K562 (cell line): ENCODE data around the gene TMEM132D. TPM values are rescaled to one million over a fixed set of nuclear protein-coding genes. Genes with fewer than 3 reads are reported as not detected.

Source experiments
- ATAC-seq: fragments of 200-7000 bp; cut with Tn5 transposase; 3 replicates; pipeline ENCODE4 v1.9.1; 2020; ENCODE audit warnings: moderate library complexity
- BruUV-seq: library from RNA; stranded (reverse); fragments of 400-500 nt; replicated peaks from 2 replicates; lab custom pipeline; 2021; lab: Mats Ljungman, UMichigan
- CTCF ChIA-PET: fragments of 300-600 bp; formaldehyde crosslinking; extraction: SDS; loops from one replicate; lab custom pipeline; 2021; ENCODE audit warnings: low intra/inter-chr PET ratio; lab: Yijun Ruan, JAX
- POLR2A ChIA-PET: fragments of 300-600, 350-650 bp; sonication (Branson Sonifier 250); formaldehyde crosslinking; extraction: SDS; loops from one replicate; lab custom pipeline; 2021; ENCODE audit warnings: antibody characterized with exemption, inconsistent platforms; lab: Yijun Ruan, JAX
- DNase-seq, 4 experiments: peaks; one replicate each; pipeline versions ENCODE4 v3.0.0 to v3.0.0-alpha.2; 2011 to 2018; ENCODE audit warnings: low spot score in 3 of 4, mixed read lengths in 3 of 4; ENCODE audit errors: extremely low read depth in 1 of 4
- FAIRE-seq: peaks from 2 replicates; lab custom pipeline; 2011; peaks lifted over from hg19 to GRCh38; lab: Jason Lieb, UNC
- H2AFZ ChIP-seq: 2 replicates; pipeline ENCODE4 v1.6.0; 2011; ENCODE audit warnings: low read depth, low read length, control low read depth, inconsistent platforms
- H3K27ac ChIP-seq: fragments of 200-600 bp; 3 replicates; pipeline ENCODE4 v1.8.0; 2011; ENCODE audit warnings: low read depth, mild to moderate bottlenecking, control low read depth, inconsistent platforms, low read length, moderate library complexity, mixed read lengths; ENCODE audit errors: extremely low read depth
- H3K27me3 ChIP-seq, 2 experiments: fragments of 300-600 bp in 1 of 2; 2 replicates in 1 of 2; 3 replicates in 1 of 2; pipeline versions ENCODE4 v1.6.0 to v1.8.0; 2011; ENCODE audit warnings: inconsistent platforms in 2 of 2, low read length in 2 of 2, mild to moderate bottlenecking in 1 of 2, mixed read lengths in 1 of 2, moderate library complexity in 1 of 2; ENCODE audit not compliant: control insufficient read depth in 2 of 2, insufficient read depth in 2 of 2
- H3K36me3 ChIP-seq: fragments of 300-600 bp; 3 replicates; pipeline ENCODE4 v1.8.0; 2011; ENCODE audit warnings: mild to moderate bottlenecking, low read length, inconsistent platforms; ENCODE audit not compliant: control insufficient read depth, insufficient read depth
- H3K4me1 ChIP-seq, 2 experiments: fragments of 200-600 bp in 1 of 2; replicated peaks in 1 of 2; 2 replicates in 1 of 2; 3 replicates in 1 of 2; pipeline versions ENCODE4 v1.5.1 to v1.8.0; 2011; ENCODE audit warnings: inconsistent platforms in 2 of 2, low read length in 2 of 2, mild to moderate bottlenecking in 1 of 2, mixed read lengths in 1 of 2, moderate library complexity in 1 of 2; ENCODE audit not compliant: control insufficient read depth in 2 of 2, insufficient read depth in 2 of 2
- H3K4me2 ChIP-seq: 2 replicates; pipeline ENCODE4 v1.6.1; 2011; ENCODE audit warnings: low read length, control low read depth, inconsistent platforms, mixed read lengths; ENCODE audit not compliant: insufficient read depth
- H3K4me3 ChIP-seq: fragments of 200-600 bp; sonication (generic), shearing (Covaris generic); 2 replicates; pipeline ENCODE4 v1.5.1; 2016; ENCODE audit warnings: control low read depth, inconsistent platforms
- H3K79me2 ChIP-seq: fragments of 200-600 bp; 3 replicates; pipeline ENCODE4 v1.8.0; 2011; ENCODE audit warnings: low read length, inconsistent platforms; ENCODE audit not compliant: control insufficient read depth, insufficient read depth
- H3K9ac ChIP-seq, 2 experiments: 2 replicates each; pipeline versions ENCODE4 v1.6.0 to v1.6.1; 2011; ENCODE audit warnings: low read depth in 2 of 2, low read length in 2 of 2, control low read depth in 1 of 2, inconsistent platforms in 1 of 2, mild to moderate bottlenecking in 1 of 2, mixed read lengths in 1 of 2; ENCODE audit not compliant: insufficient read depth in 1 of 2
- H3K9me1 ChIP-seq: one replicate; pipeline ENCODE4 v1.6.0; 2011; ENCODE audit warnings: inconsistent platforms, mild to moderate bottlenecking, low read length, moderate library complexity; ENCODE audit not compliant: control insufficient read depth, insufficient read depth
- H3K9me3 ChIP-seq: replicated peaks from 2 replicates; pipeline ENCODE4 v1.5.1; 2011; ENCODE audit warnings: low read depth, low read length, inconsistent platforms; ENCODE audit not compliant: control insufficient read depth, insufficient read depth
- H4K20me1 ChIP-seq: replicated peaks from 2 replicates; pipeline ENCODE4 v1.6.1; 2011; ENCODE audit warnings: low read length, inconsistent platforms, mixed read lengths; ENCODE audit not compliant: control insufficient read depth, insufficient read depth
- CEBPB ChIP-seq: fragments of 450-650 bp; IDR thresholded peaks from 2 replicates; pipeline ENCODE4 v1.6.1; 2016; ENCODE audit warnings: missing genetic modification characterization, missing compliant biosample characterization
- L3MBTL2 ChIP-seq: fragments of 450-650 bp; IDR thresholded peaks from 2 replicates; pipeline ENCODE4 v1.6.1; 2016; ENCODE audit warnings: mild to moderate bottlenecking, moderate library complexity
- TCF7 ChIP-seq: sonication (generic); IDR thresholded peaks from 2 replicates; pipeline ENCODE4 v1.6.1; 2016; ENCODE audit warnings: antibody characterized with exemption, borderline replicate concordance
- ZNF79 ChIP-seq: fragments of 250-450 bp; sonication (Bioruptor Pico); IDR thresholded peaks from 2 replicates; pipeline ENCODE4 v1.4.0; 2020; ENCODE audit warnings: low read depth, mild to moderate bottlenecking, moderate library complexity
- WGBS: fragments of 100-300 bp; shearing (Covaris generic); methylation state at CpG from one replicate; pipeline ENCODE4 v1.1.6; 2016; ENCODE audit warnings: low coverage, mixed read lengths; ENCODE audit not compliant: insufficient coverage; ENCODE audit errors: missing lambda C conversion rate; 5-methylcytosine and 5-hydroxymethylcytosine counted together
- in situ Hi-C: fragments of 300-500 bp; cut with MboI; formaldehyde crosslinking; loops from 4 replicates; pipeline ENCODE4 v1.15.0; 2018; ENCODE audit warnings: inconsistent platforms, mixed read lengths
- intact Hi-C: fragments of 100-400 bp; cut with micrococcal nuclease; formaldehyde crosslinking; loops from 2 replicates; pipeline ENCODE4 v1.14.2; 2022
- polyA plus RNA-seq, 8 experiments: library from polyadenylated mRNA; depleted of rRNA in 4 of 8; stranded (reverse) in 5 of 8; unstranded in 3 of 8; fragments of >200 nt; fragmentation: Nextera tagmentation in 2 of 8; fragmentation: Illumina TruSeq in 1 of 8; extraction: Ambion mirVana in 2 of 8; extraction: Trizol in 1 of 8; gene quantifications; 2 replicates each; pipeline versions ENCODE4 v1.2.1 to v1.2.3, GENCODE V29; 2011 to 2014; ENCODE audit warnings: inconsistent platforms in 1 of 8, missing spikeins in 1 of 8
- total RNA-seq, 7 experiments: library from RNA; depleted of rRNA in 6 of 7; stranded (reverse); fragments of >200 nt in 6 of 7; fragmentation: Illumina TruSeq in 2 of 7; extraction: Trizol in 2 of 7; gene quantifications; 2 replicates each; pipeline versions ENCODE4 v1.2.1 to v1.2.3, GENCODE V29; 2011 to 2021; ENCODE audit warnings: low replicate concordance in 1 of 7

Gene TMEM132D
- total and polyA plus RNA-seq, 9 of the 15 experiments (the other 6 are each of a cell fraction or from before 2014, with no cell fraction given) = not detected

DNA sequence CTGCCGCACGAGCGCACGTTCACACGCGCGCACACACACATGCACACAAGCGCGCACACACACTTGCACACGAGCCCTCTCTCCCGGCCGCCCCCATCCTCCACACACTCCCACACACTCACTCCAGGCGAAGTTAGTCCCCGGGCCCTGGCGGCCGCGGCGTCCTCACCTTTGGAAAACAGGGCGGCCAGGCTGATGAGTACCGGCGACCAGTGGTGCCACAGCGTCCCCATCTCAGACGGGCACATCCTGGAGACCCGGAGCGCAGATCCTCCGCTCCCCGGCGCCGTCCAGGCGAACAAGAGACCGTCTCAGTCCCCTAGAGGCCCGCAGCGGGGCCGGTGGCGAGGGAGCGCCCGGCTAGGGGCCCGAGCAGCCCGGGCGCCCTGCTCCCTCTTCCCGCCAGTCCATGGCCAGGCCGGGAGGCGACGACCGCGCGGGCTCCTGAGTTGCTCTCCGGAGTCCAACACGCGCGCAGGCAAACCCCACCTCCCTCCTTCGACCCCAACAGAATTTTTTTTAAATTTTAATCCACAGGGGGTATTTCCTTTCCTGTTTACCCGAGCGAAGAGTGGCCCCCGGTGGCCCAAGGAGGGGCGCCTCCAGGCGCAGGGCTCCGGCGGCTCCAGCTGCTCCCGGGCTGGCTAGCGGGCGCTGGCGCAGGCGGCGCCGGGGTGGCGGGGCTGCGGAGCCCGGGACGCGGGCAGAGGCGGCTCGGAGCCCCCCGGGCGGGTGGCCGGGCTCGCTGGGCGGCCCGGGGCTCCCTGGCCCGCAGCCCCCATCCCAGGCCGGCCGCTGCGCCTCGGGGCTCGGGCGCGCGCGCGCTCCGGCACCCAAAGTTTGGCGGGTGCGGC is 506 bp downstream of the TMEM132D start:
- TF ChIP-seq ZNF79 (no peak), TCF7 (no peak), L3MBTL2 (no peak), CEBPB (tag) (no peak)
- BruUV-seq = no TSS peak
- no peak overlapping the region for H3K4me3 ChIP-seq
- H3K9me1 ChIP-seq = no peaks in the 10 kb centered on the region
- ChIA-PET CTCF (no interaction called here), POLR2A (no interaction called here)
- in situ Hi-C loops = loop anchor here (25.0 kb wide), 2 partner anchors 716 to 1116 kb away; no protein-coding TSS in a partner anchor
- no peak overlapping the region for H2AFZ ChIP-seq
- WGBS = 3% methylated on average over 27 of the region's 93 CpGs
- peaks cover 0 to 18% of the 10 kb centered on the region in 2 experiments; a peak in 2 of 5 replicates for H3K27me3 ChIP-seq
- DNase-seq (no peak), FAIRE-seq (no peak), ATAC-seq (no peak)
- H3K4me1 ChIP-seq = no peaks in the 10 kb centered on the region; a peak in 1 of 5 replicates
- no peak overlapping the region for H3K27ac ChIP-seq
- intact Hi-C loops = no loop called here
- no peaks in the 10 kb centered on the region for H3K79me2 ChIP-seq
- no peak overlapping the region for H3K9ac ChIP-seq
- no peaks in the 10 kb centered on the region for H3K9me3 ChIP-seq
- H3K4me2 ChIP-seq = no peak overlapping the region
- no peaks in the 10 kb centered on the region for H3K36me3 ChIP-seq
- no peaks in the 10 kb centered on the region for H4K20me1 ChIP-seq
